Measurements from ENCODE around the gene RIOK1.

RIOK1 gene

GRCh38 chr6:7390226-7390878 is 744 bp downstream of the RIOK1 start:
- ATAC-seq: no peak
- TF ChIP-seq RARB (CRISPR knock-in tag; IDR thresholded peaks at IDR 0.05): no peak
- TF ChIP-seq CSRNP3 (CRISPR knock-in tag; IDR thresholded peaks at IDR 0.05): no peak
- no peak for TF ChIP-seq ZNF565 (CRISPR knock-in tag; conservative IDR thresholded peaks at IDR 0.05; ENCODE audit: low read depth)
- no peak for TF ChIP-seq POU6F1 (CRISPR knock-in tag; IDR thresholded peaks at IDR 0.05; ENCODE audit: borderline replicate concordance, low read depth)
- TF ChIP-seq ZC3H10 (CRISPR knock-in tag; IDR thresholded peaks at IDR 0.05): no peak
- no peak for TF ChIP-seq GLIS3 (CRISPR knock-in tag; IDR thresholded peaks at IDR 0.05)
- TF ChIP-seq TCF4 (CRISPR knock-in tag; IDR thresholded peaks at IDR 0.05; ENCODE audit: borderline replicate concordance): no peak
- TF ChIP-seq BACH2 (CRISPR knock-in tag; IDR thresholded peaks at IDR 0.05; ENCODE audit: borderline replicate concordance): no peak
- TF ChIP-seq TSHZ2 (CRISPR knock-in tag; IDR thresholded peaks at IDR 0.05): no peak

GRCh38 chr6:7391151-7391550 is 1.5 kb downstream of the RIOK1 start:
- TF ChIP-seq ZFP30 (CRISPR knock-in tag; IDR thresholded peaks at IDR 0.05): no peak
- TF ChIP-seq CSDC2 (CRISPR knock-in tag; IDR thresholded peaks at IDR 0.05): no peak
- no peak for TF ChIP-seq POU6F1 (CRISPR knock-in tag; IDR thresholded peaks at IDR 0.05; ENCODE audit: borderline replicate concordance, low read depth)
- TF ChIP-seq PPARA (CRISPR knock-in tag; IDR thresholded peaks at IDR 0.05; ENCODE audit: borderline replicate concordance): no peak
- no peak for ATAC-seq

- TF ChIP-seq CSDC2 (CRISPR knock-in tag; IDR thresholded peaks at IDR 0.05): no peak
- TF ChIP-seq SNAI2 (CRISPR knock-in tag; IDR thresholded peaks at IDR 0.05): no peak
- TF ChIP-seq POU6F1 (CRISPR knock-in tag; IDR thresholded peaks at IDR 0.05; ENCODE audit: borderline replicate concordance, low read depth): no peak
- TF ChIP-seq ZNF8 (CRISPR knock-in tag; IDR thresholded peaks at IDR 0.05): no peak
- TF ChIP-seq GLIS3 (CRISPR knock-in tag; IDR thresholded peaks at IDR 0.05): no peak
- no peak for TF ChIP-seq PATZ1 (CRISPR knock-in tag; IDR thresholded peaks at IDR 0.05; ENCODE audit: borderline replicate concordance)
- no peak for TF ChIP-seq ARNTL (CRISPR knock-in tag; IDR thresholded peaks at IDR 0.05; ENCODE audit: borderline replicate concordance, low read depth)
- no peak for TF ChIP-seq TSHZ2 (CRISPR knock-in tag; IDR thresholded peaks at IDR 0.05)
- TF ChIP-seq ESRRG (CRISPR knock-in tag; IDR thresholded peaks at IDR 0.05): no peak
- no peak for TF ChIP-seq OSR1 (CRISPR knock-in tag; IDR thresholded peaks at IDR 0.05)
- no peak for ATAC-seq
Observed at GRCh38 chr6:7392402-7392801, 2.8 kb downstream of the RIOK1 start.
